ENCODE measurements around the gene DPH7.
"Not testable (repeated sequence)": the region's sequence is repeated elsewhere in the genome, so short reads cannot be mapped to it uniquely, and the experiment has no call there.

DPH7 gene

DNA sequence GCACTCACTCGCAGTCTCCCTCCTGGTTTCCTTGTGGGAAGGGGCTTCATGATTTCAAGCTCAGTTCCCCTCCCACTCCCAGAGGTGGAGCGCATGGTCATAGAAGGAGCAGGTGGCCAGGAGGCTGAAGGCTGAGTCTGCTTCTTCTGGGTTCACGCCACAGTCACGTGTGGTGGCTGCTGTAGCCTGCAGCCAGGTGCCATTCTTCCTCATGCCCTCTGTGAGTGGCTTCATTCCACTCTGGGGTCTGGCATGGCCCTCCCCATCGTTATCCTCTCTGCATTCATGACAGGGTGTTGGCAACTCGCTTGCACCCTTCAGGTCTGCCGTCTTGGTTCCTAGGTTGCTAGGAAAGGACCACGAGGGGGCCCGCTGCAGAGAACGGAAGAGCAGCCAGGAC, 23.5 kb downstream of the DPH7 start:
- no peak for DNase-seq (ENCODE audit: low spot score in 2 of 2)
- Histone ChIP-seq H3K4me1 (peaks cover 4% of the 10 kb centered on the region), H3K36me3 (replicated peaks) (peaks cover 50% of the 10 kb centered on the region), H3K9me3 (no peaks in the 10 kb centered on the region), H3K4me3 (no peak overlapping the region), H3K27me3 (ENCODE audit: low read depth) (no peaks in the 10 kb centered on the region)
- in situ Hi-C loops (cut with MboI; ENCODE audit: low sequenced_read_pairs) = no loop called here

GRCh38 chr9:137554349-137554748, 24.4 kb downstream of the DPH7 start:
- Histone ChIP-seq H3K9me3 (no peaks in the 10 kb centered on the region), H3K4me3 (no peak overlapping the region), H3K36me3 (replicated peaks) (peaks cover 45% of the 10 kb centered on the region), H3K27me3 (ENCODE audit: low read depth) (no peaks in the 10 kb centered on the region), H3K4me1 (peaks cover 4% of the 10 kb centered on the region)
- in situ Hi-C loops (cut with MboI; ENCODE audit: low sequenced_read_pairs) = no loop called here
- no peak for DNase-seq (ENCODE audit: low spot score in 2 of 2)

- DNase-seq (ENCODE audit: low spot score in 2 of 2); in situ Hi-C loops (cut with MboI; ENCODE audit: low sequenced_read_pairs): not testable (repeated sequence)
- H3K36me3 ChIP-seq (replicated peaks) = peaks cover 45% of the 10 kb centered on the region
Measured at GRCh38 chr9:137553654-137554053, 25.1 kb downstream of the DPH7 start.

DNA sequence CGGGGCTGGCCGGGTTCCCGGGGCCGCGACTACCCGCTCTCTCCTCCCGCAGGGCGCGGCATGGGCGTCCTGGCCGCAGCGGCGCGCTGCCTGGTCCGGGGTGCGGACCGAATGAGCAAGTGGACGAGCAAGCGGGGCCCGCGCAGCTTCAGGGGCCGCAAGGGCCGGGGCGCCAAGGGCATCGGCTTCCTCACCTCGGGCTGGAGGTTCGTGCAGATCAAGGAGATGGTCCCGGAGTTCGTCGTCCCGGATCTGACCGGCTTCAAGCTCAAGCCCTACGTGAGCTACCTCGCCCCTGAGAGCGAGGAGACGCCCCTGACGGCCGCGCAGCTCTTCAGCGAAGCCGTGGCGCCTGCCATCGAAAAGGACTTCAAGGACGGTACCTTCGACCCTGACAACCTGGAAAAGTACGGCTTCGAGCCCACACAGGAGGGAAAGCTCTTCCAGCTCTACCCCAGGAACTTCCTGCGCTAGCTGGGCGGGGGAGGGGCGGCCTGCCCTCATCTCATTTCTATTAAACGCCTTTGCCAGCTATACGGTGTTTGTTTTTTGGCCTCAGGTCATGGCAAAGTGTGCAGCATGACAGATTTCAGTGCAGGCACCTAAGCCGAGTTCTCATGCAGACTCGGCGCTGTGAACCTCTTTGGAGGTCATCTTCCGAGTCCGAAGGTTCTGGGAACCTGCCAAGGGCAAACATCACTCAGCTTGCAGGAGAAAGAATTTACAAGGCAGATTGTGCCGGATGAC, 26.5 kb downstream of the DPH7 start:
- peak overlapping the region; percentile 72 for H3K4me3 ChIP-seq
- H3K4me1 ChIP-seq = peaks cover 4% of the 10 kb centered on the region
- H3K27me3 ChIP-seq (ENCODE audit: low read depth) = no peaks in the 10 kb centered on the region
- in situ Hi-C loops (cut with MboI; ENCODE audit: low sequenced_read_pairs) = no loop called here
- peak; percentile 14 to 30 for DNase-seq (ENCODE audit: low spot score in 2 of 2)
- peaks cover 32% of the 10 kb centered on the region for H3K36me3 ChIP-seq (replicated peaks)
- no peaks in the 10 kb centered on the region for H3K9me3 ChIP-seq

More at GRCh38 chr9:137553654-137554053, 25.1 kb downstream of the DPH7 start:
- not testable (repeated sequence) for H3K4me3 ChIP-seq; H3K4me1 ChIP-seq; H3K27me3 ChIP-seq (ENCODE audit: low read depth); H3K9me3 ChIP-seq

- Histone ChIP-seq H3K27me3 (ENCODE audit: low read depth) (no peaks in the 10 kb centered on the region), H3K9me3 (no peaks in the 10 kb centered on the region), H3K4me1 (peaks cover 4% of the 10 kb centered on the region), H3K4me3 (peak within 1 kb of the TSS; percentile 72), H3K36me3 (replicated peaks) (peaks cover 26% of the 10 kb centered on the region)
- peak; percentile 89 to 95 for DNase-seq (ENCODE audit: low spot score in 2 of 2)
- in situ Hi-C loops (cut with MboI; ENCODE audit: low sequenced_read_pairs) = no loop called here
Measured at GRCh38 chr9:137551264-137552021, 27.3 kb downstream of the DPH7 start, which contains the start of gene MRPL41. MRPL41 (plus strand) TSS chr9:137551879; CDS start chr9:137552082, 203 bp downstream.

DNA sequence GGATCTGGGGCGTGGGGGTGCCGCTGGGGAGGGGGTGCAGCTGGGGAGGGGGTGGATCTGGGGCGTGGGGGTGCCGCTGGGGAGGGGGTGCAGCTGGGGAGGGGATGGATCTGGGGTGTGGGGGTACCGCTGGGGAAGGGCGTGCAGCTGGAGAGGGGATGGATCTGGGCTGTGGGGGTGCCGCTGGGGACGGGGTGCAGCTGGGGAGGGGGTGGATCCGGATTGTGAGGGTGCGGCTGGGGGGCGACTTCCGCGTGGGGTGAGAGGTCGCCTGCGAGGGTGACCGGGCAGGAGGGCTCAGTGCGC, 27.8 kb downstream of the DPH7 start:
- H3K36me3 ChIP-seq (replicated peaks) = peaks cover 20% of the 10 kb centered on the region
- in situ Hi-C loops (cut with MboI; ENCODE audit: low sequenced_read_pairs); H3K4me1 ChIP-seq; DNase-seq (ENCODE audit: low spot score in 2 of 2); H3K27me3 ChIP-seq (ENCODE audit: low read depth); H3K9me3 ChIP-seq: not testable (repeated sequence)
- peak overlapping the region; percentile 43 for H3K4me3 ChIP-seq

DNA sequence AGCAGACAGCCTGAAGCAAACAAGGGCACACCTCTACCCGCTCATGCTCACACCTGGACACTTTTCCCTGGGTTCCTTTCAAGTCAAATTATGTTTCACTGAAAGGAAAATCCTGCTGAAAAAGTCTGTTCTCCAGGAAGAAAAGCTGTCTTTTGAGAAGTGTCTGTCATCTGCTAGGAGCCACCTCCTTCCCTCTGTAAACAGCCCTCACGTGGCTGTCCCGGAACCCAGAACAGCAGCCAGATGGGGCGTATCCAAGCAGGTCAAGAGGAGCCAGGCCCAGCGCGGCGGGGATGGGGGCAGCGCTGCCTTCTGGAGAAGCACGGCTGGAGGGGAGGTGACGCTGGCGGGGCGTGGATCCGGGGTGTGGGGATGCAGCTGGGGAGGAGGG, 28.5 kb downstream of the DPH7 start, which contains the start of gene PNPLA7:
Gene PNPLA7, minus strand, starts transcription at position 172 of the 391 bp plus-strand sequence. CDS start 205 bp downstream, outside the sequence.
- peaks cover 4% of the 10 kb centered on the region for H3K4me1 ChIP-seq
- no peaks in the 10 kb centered on the region for H3K27me3 ChIP-seq (ENCODE audit: low read depth)
- peak within 1 kb of the TSS; percentile 43 for H3K4me3 ChIP-seq
- DNase-seq (ENCODE audit: low spot score in 2 of 2) = peak; percentile 68 to 88
- H3K9me3 ChIP-seq = no peaks in the 10 kb centered on the region
- peaks cover 14% of the 10 kb centered on the region for H3K36me3 ChIP-seq (replicated peaks)
- in situ Hi-C loops (cut with MboI; ENCODE audit: low sequenced_read_pairs) = no loop called here

GRCh38 chr9:137547687-137548543, 30.8 kb downstream of the DPH7 start:
- Histone ChIP-seq H3K4me3 (no peak overlapping the region), H3K27me3 (ENCODE audit: low read depth) (no peaks in the 10 kb centered on the region), H3K36me3 (replicated peaks) (no peaks in the 10 kb centered on the region; the same call in 1 of the 2 replicates), H3K4me1 (peaks cover 4% of the 10 kb centered on the region), H3K9me3 (no peaks in the 10 kb centered on the region)
- no peak for DNase-seq (ENCODE audit: low spot score in 2 of 2)
- in situ Hi-C loops (cut with MboI; ENCODE audit: low sequenced_read_pairs) = no loop called here

DNA sequence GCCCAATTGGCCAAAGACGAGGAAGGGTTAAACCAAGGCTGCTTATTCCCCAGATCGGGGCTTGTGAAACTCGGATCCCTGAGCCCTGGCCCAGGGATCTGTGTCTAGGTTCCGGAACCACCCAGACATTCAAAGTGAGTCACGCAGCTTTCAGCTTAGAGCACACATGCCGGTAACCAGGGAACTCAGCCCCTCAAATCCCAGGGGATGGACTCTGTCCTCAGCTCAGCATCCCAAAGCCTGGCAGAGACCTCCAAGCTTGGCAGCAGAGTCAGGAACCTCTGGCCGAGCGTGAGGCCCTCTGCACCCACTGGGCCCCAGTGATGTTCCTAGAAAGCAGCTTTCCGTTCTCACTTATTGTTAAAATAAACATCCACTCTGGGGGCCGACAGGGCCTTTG, 33.6 kb downstream of the DPH7 start:
- H3K27me3 ChIP-seq (ENCODE audit: low read depth) = no peaks in the 10 kb centered on the region
- H3K9me3 ChIP-seq = no peaks in the 10 kb centered on the region
- H3K4me3 ChIP-seq = no peak overlapping the region
- no peak for DNase-seq (ENCODE audit: low spot score in 2 of 2)
- no peaks in the 10 kb centered on the region for H3K4me1 ChIP-seq
- no peaks in the 10 kb centered on the region for H3K36me3 ChIP-seq (replicated peaks)
- in situ Hi-C loops (cut with MboI; ENCODE audit: low sequenced_read_pairs) = no loop called here

DNA sequence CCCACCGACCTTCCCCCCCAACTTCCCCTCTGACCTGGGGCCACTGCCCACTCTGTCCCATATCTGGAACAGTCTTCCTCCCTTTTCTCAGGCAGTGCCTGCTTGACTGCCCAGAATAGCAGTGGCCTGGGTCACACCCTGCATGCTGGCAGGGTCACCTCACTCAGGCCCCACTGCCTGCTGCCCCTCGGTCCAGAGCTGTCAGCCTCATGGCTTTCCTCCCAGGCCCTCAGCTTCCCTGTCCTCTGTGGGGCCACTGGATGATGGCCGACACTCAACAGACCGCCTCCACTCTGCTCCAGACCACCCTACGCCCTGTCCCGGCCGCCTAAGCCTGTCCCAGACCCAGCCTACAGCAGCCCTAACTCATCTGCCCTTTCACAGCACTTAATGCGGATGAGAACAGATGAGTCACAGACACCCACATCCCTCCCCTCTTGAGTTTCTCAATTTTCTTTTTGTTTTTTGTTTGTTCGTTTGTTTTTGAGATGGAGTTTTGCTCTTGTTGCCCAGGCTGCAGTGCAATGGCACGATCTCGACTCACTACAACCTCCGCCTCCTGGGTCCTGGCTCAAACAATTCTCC, 34.5 kb downstream of the DPH7 start:
- no peaks in the 10 kb centered on the region for H3K4me1 ChIP-seq
- H3K27me3 ChIP-seq (ENCODE audit: low read depth) = no peaks in the 10 kb centered on the region
- DNase-seq (ENCODE audit: low spot score in 2 of 2) = no peak
- H3K9me3 ChIP-seq = no peaks in the 10 kb centered on the region
- H3K36me3 ChIP-seq (replicated peaks) = no peaks in the 10 kb centered on the region
- H3K4me3 ChIP-seq = no peak overlapping the region
- in situ Hi-C loops (cut with MboI; ENCODE audit: low sequenced_read_pairs) = no loop called here

GRCh38 chr9:137543237-137543963, 35.3 kb downstream of the DPH7 start:
- H3K9me3 ChIP-seq = no peaks in the 10 kb centered on the region
- H3K4me1 ChIP-seq = no peaks in the 10 kb centered on the region
- no peak overlapping the region for H3K4me3 ChIP-seq
- H3K36me3 ChIP-seq (replicated peaks) = no peaks in the 10 kb centered on the region
- no peak for DNase-seq (ENCODE audit: low spot score in 2 of 2)
- H3K27me3 ChIP-seq (ENCODE audit: low read depth) = no peaks in the 10 kb centered on the region
- in situ Hi-C loops (cut with MboI; ENCODE audit: low sequenced_read_pairs) = no loop called here

DNA sequence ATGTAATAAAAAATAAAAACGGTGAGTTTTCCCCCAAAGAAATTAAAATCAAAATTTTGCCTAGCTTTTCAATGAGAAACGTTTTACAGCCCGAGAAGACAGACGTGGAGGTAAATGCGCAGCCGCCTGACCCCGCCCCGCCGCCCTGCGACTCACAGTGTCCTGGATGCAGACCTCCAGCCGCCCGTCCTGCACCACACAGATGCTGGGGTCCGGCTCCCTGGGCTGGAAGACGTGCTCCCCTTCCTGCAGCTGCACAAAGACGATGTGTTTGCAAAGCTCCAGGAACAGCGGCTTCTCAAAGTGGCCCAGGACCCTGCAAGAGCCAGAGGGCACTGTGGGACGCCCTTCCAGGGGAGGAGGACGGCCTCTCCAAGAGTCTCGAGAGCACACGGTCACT, 36.2 kb downstream of the DPH7 start:
- in situ Hi-C loops (cut with MboI; ENCODE audit: low sequenced_read_pairs) = no loop called here
- no peaks in the 10 kb centered on the region for H3K9me3 ChIP-seq
- no peak overlapping the region for H3K4me3 ChIP-seq
- DNase-seq (ENCODE audit: low spot score in 2 of 2) = no peak
- H3K4me1 ChIP-seq = no peaks in the 10 kb centered on the region
- H3K36me3 ChIP-seq (replicated peaks) = no peaks in the 10 kb centered on the region
- H3K27me3 ChIP-seq (ENCODE audit: low read depth) = no peaks in the 10 kb centered on the region

GRCh38 chr9:137540536-137540935, 38.2 kb downstream of the DPH7 start:
- no peaks in the 10 kb centered on the region for H3K27me3 ChIP-seq (ENCODE audit: low read depth)
- in situ Hi-C loops (cut with MboI; ENCODE audit: low sequenced_read_pairs) = no loop called here
- H3K4me1 ChIP-seq = no peaks in the 10 kb centered on the region

More at GRCh38 chr9:137540536-137540935, 38.2 kb downstream of the DPH7 start:
- no peak overlapping the region for H3K4me3 ChIP-seq
- H3K9me3 ChIP-seq = no peaks in the 10 kb centered on the region
- H3K36me3 ChIP-seq (replicated peaks) = no peaks in the 10 kb centered on the region
- no peak for DNase-seq (ENCODE audit: low spot score in 2 of 2)

Measured in HAP-1 (cell line).